HCT116 (cell line): ENCODE data around the gene TUBB4A. TPM values are rescaled to one million over a fixed set of nuclear protein-coding genes. Genes with fewer than 3 reads are reported as not detected.

ENCODE experiments used
- ATAC-seq: fragments of 200-7000 bp; cut with Tn5 transposase; 2 replicates; pipeline ENCODE4 v1.9.1; 2020; ENCODE audit warnings: mild to moderate bottlenecking, moderate library complexity
- BruUV-seq: library from RNA; stranded (reverse); fragments of 400-500 nt; replicated peaks from 2 replicates; lab custom pipeline; 2021; lab: Mats Ljungman, UMichigan
- CTCF ChIA-PET: fragments of 300-600 bp; sonication (Branson Sonifier 250); formaldehyde crosslinking; loops from one replicate; lab custom pipeline; 2021; ENCODE audit warnings: antibody characterized with exemption; lab: Charles Lee
- POLR2A ChIA-PET: fragments of 300-600, 350-600 bp; sonication (Branson Sonifier 250); formaldehyde crosslinking; loops from one replicate; lab custom pipeline; 2021; ENCODE audit warnings: antibody characterized with exemption; lab: Charles Lee
- RAD21 ChIA-PET, 2 experiments: fragments of 300-600 bp; sonication (Branson Sonifier 250); formaldehyde crosslinking; loops; one replicate each; lab custom pipeline; 2023; ENCODE audit warnings: low total read pairs in 2 of 2; ENCODE audit not compliant: uncharacterized antibody in 2 of 2, unreplicated experiment in 2 of 2, low non-redundant PET in 1 of 2; lab: Charles Lee
- DNase-seq: peaks from one replicate; pipeline ENCODE4 v3.0.0-alpha.2; 2010; ENCODE audit warnings: low read depth, low spot score
- H2AFZ ChIP-seq: fragments of 200-600 bp; shearing (Covaris generic), sonication (generic); 2 replicates; pipeline ENCODE4 v1.6.1; 2017; ENCODE audit warnings: low read depth, mixed run types, mixed read lengths, antibody characterized with exemption, low read length; ENCODE audit not compliant: poor library complexity, severe bottlenecking
- H3K27ac ChIP-seq: 2 replicates; pipeline ENCODE4 v1.5.1; 2012; ENCODE audit warnings: low read depth, low read length
- H3K27me3 ChIP-seq: fragments of 200-600 bp; sonication (generic); 2 replicates; pipeline ENCODE4 v1.6.1; 2016; ENCODE audit warnings: mixed run types, low read length, mixed read lengths; ENCODE audit not compliant: insufficient read depth
- H3K36me3 ChIP-seq, 2 experiments: fragments of 200-500 bp in 1 of 2; fragments of 200-600 bp in 1 of 2; sonication (Bioruptor generic) in 1 of 2; sonication (generic) in 1 of 2; 2 replicates each; pipeline versions ENCODE4 v1.5.1 to v1.6.1; 2014 to 2016; ENCODE audit warnings: low read length in 2 of 2, inconsistent platforms in 1 of 2, mixed read lengths in 1 of 2, mixed run types in 1 of 2; ENCODE audit not compliant: insufficient read depth in 2 of 2, control insufficient read depth in 1 of 2
- H3K4me1 ChIP-seq, 2 experiments: fragments of 200-600 bp in 1 of 2; sonication (generic) in 1 of 2; 2 replicates each; pipeline versions ENCODE4 v1.5.1 to v1.6.1; 2012 to 2017; ENCODE audit warnings: low read length in 2 of 2, inconsistent platforms in 1 of 2, mild to moderate bottlenecking in 1 of 2, mixed read lengths in 1 of 2, mixed run types in 1 of 2, moderate library complexity in 1 of 2; ENCODE audit not compliant: insufficient read depth in 2 of 2, control insufficient read depth in 1 of 2
- H3K4me2 ChIP-seq: fragments of 200-600 bp; sonication (generic); 2 replicates; pipeline ENCODE4 v1.6.1; 2017; ENCODE audit warnings: mixed run types, low read length, mixed read lengths
- H3K4me3 ChIP-seq, 2 experiments: fragments of 200-600 bp in 1 of 2; sonication (generic) in 1 of 2; replicated peaks in 1 of 2; 2 replicates each; pipeline ENCODE4 v1.5.1; 2011 to 2016; ENCODE audit warnings: low read length in 2 of 2, control low read depth in 1 of 2, low read depth in 1 of 2, mild to moderate bottlenecking in 1 of 2, mixed read lengths in 1 of 2, mixed run types in 1 of 2
- H3K79me2 ChIP-seq: fragments of 200-600 bp; sonication (generic); 2 replicates; pipeline ENCODE4 v1.6.1; 2017; ENCODE audit warnings: mild to moderate bottlenecking, mixed run types, low read length, moderate library complexity, mixed read lengths; ENCODE audit not compliant: insufficient read depth
- H3K9ac ChIP-seq: fragments of 200-600 bp; sonication (generic); 2 replicates; pipeline ENCODE4 v1.6.1; 2016; ENCODE audit warnings: low read length, mixed read lengths
- H3K9me2 ChIP-seq: fragments of 200-600 bp; sonication (generic), shearing (Covaris generic); 2 replicates; pipeline ENCODE4 v1.6.1; 2017; ENCODE audit warnings: mixed run types, mild to moderate bottlenecking, moderate library complexity; ENCODE audit not compliant: insufficient read depth
- H3K9me3 ChIP-seq, 2 experiments: fragments of 200-500 bp in 1 of 2; fragments of 200-600 bp in 1 of 2; sonication (Bioruptor generic) in 1 of 2; sonication (generic) in 1 of 2; 2 replicates each; pipeline ENCODE4 v1.6.1; 2014 to 2017; ENCODE audit warnings: low read length in 2 of 2, mixed read lengths in 2 of 2, inconsistent platforms in 1 of 2, low read depth in 1 of 2, mild to moderate bottlenecking in 1 of 2, mixed run types in 1 of 2, moderate library complexity in 1 of 2; ENCODE audit not compliant: control insufficient read depth in 1 of 2, insufficient read depth in 1 of 2
- H4K20me1 ChIP-seq: fragments of 200-600 bp; sonication (generic), shearing (Covaris generic); 2 replicates; pipeline ENCODE4 v1.6.1; 2017; ENCODE audit warnings: mixed run types, mild to moderate bottlenecking, moderate library complexity; ENCODE audit not compliant: insufficient read depth
- CBX3 ChIP-seq: IDR thresholded peaks from 2 replicates; pipeline ENCODE4 v1.6.1; 2012; ENCODE audit warnings: low read depth
- EZH2phosphoT487 ChIP-seq: fragments of 200-600 bp; IDR thresholded peaks from 2 replicates; pipeline ENCODE4 v1.6.1; 2018; ENCODE audit warnings: antibody characterized with exemption, borderline replicate concordance
- JUND ChIP-seq: IDR thresholded peaks from 2 replicates; pipeline ENCODE4 v1.6.1; 2012
- MAX ChIP-seq: IDR thresholded peaks from 2 replicates; pipeline ENCODE4 v1.6.1; 2012
- YY1 ChIP-seq: IDR thresholded peaks from 2 replicates; pipeline ENCODE4 v1.6.1; 2011; ENCODE audit warnings: low read length, low read depth, moderate library complexity, mild to moderate bottlenecking; ENCODE audit not compliant: insufficient replicate concordance; ENCODE audit errors: extremely low read depth
- intact Hi-C: fragments of 100-400 bp; cut with micrococcal nuclease; formaldehyde crosslinking; loops from 2 replicates; pipeline ENCODE4 v1.10.0; 2022
- total RNA-seq: library from RNA; stranded (reverse); gene quantifications from one replicate; pipeline ENCODE4 v1.2.1, GENCODE V29; 2021; ENCODE audit not compliant: unreplicated experiment

Gene TUBB4A
- total RNA-seq, 1 experiment from 2014 or later, result 32.5 TPM

DNA sequence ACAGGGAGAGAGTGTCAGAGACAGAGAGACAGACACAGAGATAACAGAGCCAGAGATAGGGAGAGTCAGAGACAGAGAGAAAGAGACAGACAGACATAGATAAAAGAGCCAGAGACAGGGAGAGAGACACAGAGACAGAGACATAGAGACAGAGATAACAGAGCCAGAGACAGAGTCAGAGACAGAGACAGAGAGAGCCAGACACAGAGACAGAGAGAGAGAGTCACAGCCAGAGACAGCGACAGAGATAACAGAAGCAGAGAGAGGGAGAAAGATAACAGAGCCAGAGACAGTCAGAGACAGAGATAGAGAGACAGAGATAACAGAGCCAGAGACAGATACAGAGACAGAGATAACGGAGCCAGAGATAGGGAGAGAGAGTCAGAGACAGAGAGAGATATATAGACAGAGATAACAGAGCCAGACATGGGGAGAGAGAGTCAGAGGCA lies 27.9 kb upstream of the TUBB4A start:
- 0 out of 2 replicates have a peak, but pooled peaks have one; percentile 10 for TF ChIP-seq MAX
- TF ChIP-seq CBX3, result no peak
- TF ChIP-seq, all 23 proteins: peak for 1
- H3K4me1 ChIP-seq, result peaks cover 10 to 30% of the 10 kb centered on the region in 2 experiments
- ATAC-seq (no peak), DNase-seq (no peak)
- H3K27me3 ChIP-seq, result no peaks in the 10 kb centered on the region
- peak overlapping the region; percentile 91 to 95 for H3K4me3 ChIP-seq
- POLR2A ChIA-PET, result interaction anchor here (0.7 to 1.7 kb wide), 11 partner anchors 7 to 333 kb away, joined by 3 to 12 read pairs (median 5); partner anchors contain the start of genes CLPP and GPR108
- peak overlapping the region; percentile 95 for H3K9ac ChIP-seq
- CTCF ChIA-PET, result interaction anchor here (1.2 kb wide), 1 partner anchor 14 kb away, joined by 7 read pairs; no protein-coding TSS in a partner anchor
- peak overlapping the region; percentile 68 for H3K27ac ChIP-seq
- RAD21 ChIA-PET, result no interaction called here
- no peak overlapping the region for H2AFZ ChIP-seq
- intact Hi-C loops, result no loop called here
- peaks cover 6 to 8% of the 10 kb centered on the region in 2 experiments; a peak in 2 of 4 replicates for H3K36me3 ChIP-seq
- H4K20me1 ChIP-seq, result no peaks in the 10 kb centered on the region
- H3K9me3 ChIP-seq, result no peaks in the 10 kb centered on the region
- peaks cover 27% of the 10 kb centered on the region for H3K79me2 ChIP-seq
- H3K9me2 ChIP-seq, result no peaks in the 10 kb centered on the region
- no TSS peak for BruUV-seq
- H3K4me2 ChIP-seq, result peak overlapping the region; percentile 97

- H2AFZ ChIP-seq, result no peak overlapping the region
- peaks cover 0 to 5% of the 10 kb centered on the region in 2 experiments; a peak in 2 of 4 replicates for H3K36me3 ChIP-seq
- intact Hi-C loops, result no loop called here
- CTCF ChIA-PET, result no interaction called here
- H3K27ac ChIP-seq, result no peak overlapping the region
- H3K4me1 ChIP-seq, result peaks cover 10 to 30% of the 10 kb centered on the region in 2 experiments
- no peaks in the 10 kb centered on the region for H3K9me2 ChIP-seq
- DNase-seq (no peak), ATAC-seq (no peak)
- TF ChIP-seq YY1 (no peak), MAX (no peak), EZH2phosphoT487 (no peak), JUND (no peak)
- H3K9ac ChIP-seq, result no peak overlapping the region
- RAD21 ChIA-PET, result no interaction called here
- no peaks in the 10 kb centered on the region for H3K9me3 ChIP-seq
- POLR2A ChIA-PET, result no interaction called here
- H3K79me2 ChIP-seq, result peaks cover 27% of the 10 kb centered on the region
- no peaks in the 10 kb centered on the region for H3K27me3 ChIP-seq
- H3K4me2 ChIP-seq, result no peak overlapping the region; the same call in 1 of the 2 replicates
- H4K20me1 ChIP-seq, result no peaks in the 10 kb centered on the region
- no TSS peak for BruUV-seq
- H3K4me3 ChIP-seq, result no peak overlapping the region
Measured at GRCh38 chr19:6529351-6529750, 27.2 kb upstream of the TUBB4A start.
